HepG2 (cell line): ENCODE data around the gene RSL1D1. TPM values are rescaled to one million over a fixed set of nuclear protein-coding genes. Genes with fewer than 3 reads are reported as not detected.

Source experiments
- BRCA1 ChIP-seq: sonication (generic); formaldehyde crosslinking; IDR thresholded peaks from 2 replicates; pipeline ENCODE4 v1.4.0; 2020; ENCODE audit warnings: missing genetic modification reagents
- ELF1 ChIP-seq: sonication (generic); formaldehyde crosslinking; IDR thresholded peaks from 2 replicates; pipeline ENCODE4 v1.4.0; 2020; ENCODE audit warnings: missing genetic modification reagents
- GTF2F1 ChIP-seq: fragments of 150-350 bp; IDR thresholded peaks from 2 replicates; pipeline ENCODE4 v1.6.1; 2014; ENCODE audit warnings: low read length
- IRF2 ChIP-seq: IDR thresholded peaks from 2 replicates; pipeline ENCODE4 v1.6.1; 2018; ENCODE audit warnings: missing genetic modification reagents, missing compliant biosample characterization
- ISX ChIP-seq: sonication (generic); formaldehyde crosslinking; conservative IDR thresholded peaks from 2 replicates; pipeline ENCODE4 v1.5.0; 2020; ENCODE audit warnings: missing genetic modification reagents
- KLF9 ChIP-seq: IDR thresholded peaks from 2 replicates; pipeline ENCODE4 v1.6.1; 2016; ENCODE audit warnings: low read depth
- LRRFIP1 ChIP-seq: sonication (generic); formaldehyde crosslinking; conservative IDR thresholded peaks from 2 replicates; pipeline ENCODE4 v1.4.0; 2020; ENCODE audit warnings: missing genetic modification reagents
- PRMT3 ChIP-seq: sonication (generic); formaldehyde crosslinking; IDR thresholded peaks from 2 replicates; pipeline ENCODE4 v1.8.1; 2022; ENCODE audit warnings: low read depth, mild to moderate bottlenecking, moderate library complexity, missing genetic modification reagents, borderline replicate concordance
- SMC3 ChIP-seq: IDR thresholded peaks from 2 replicates; pipeline ENCODE4 v1.6.1; 2011; ENCODE audit warnings: low read length, improper control_type of control experiment
- TCF7 ChIP-seq: sonication (generic); IDR thresholded peaks from 2 replicates; pipeline ENCODE4 v1.6.1; 2016; ENCODE audit warnings: antibody characterized with exemption, low read depth
- ZBED4 ChIP-seq: sonication (generic); formaldehyde crosslinking; IDR thresholded peaks from 2 replicates; pipeline ENCODE4 v1.4.0; 2020; ENCODE audit warnings: missing genetic modification reagents, borderline replicate concordance
- ZBTB25 ChIP-seq: IDR thresholded peaks from 2 replicates; pipeline ENCODE4 v1.6.1; 2018; ENCODE audit warnings: missing genetic modification reagents
- ZNF101 ChIP-seq: sonication (generic); formaldehyde crosslinking; IDR thresholded peaks from 2 replicates; pipeline ENCODE4 v1.4.0; 2020; ENCODE audit warnings: mild to moderate bottlenecking, low read depth, missing genetic modification reagents, borderline replicate concordance
- ZNF230 ChIP-seq: sonication (generic); formaldehyde crosslinking; IDR thresholded peaks from 2 replicates; pipeline ENCODE4 v1.4.0; 2020; ENCODE audit warnings: mild to moderate bottlenecking, missing genetic modification reagents
- ZNF557 ChIP-seq: sonication (generic); formaldehyde crosslinking; IDR thresholded peaks from 2 replicates; pipeline ENCODE4 v1.4.0; 2020; ENCODE audit warnings: missing genetic modification reagents
- ZNF574 ChIP-seq: sonication (generic); formaldehyde crosslinking; IDR thresholded peaks from 2 replicates; pipeline ENCODE4 v1.4.0; 2020; ENCODE audit warnings: missing genetic modification reagents
- ZNF772 ChIP-seq: sonication (generic); formaldehyde crosslinking; IDR thresholded peaks from 2 replicates; pipeline ENCODE4 v1.5.0; 2020; ENCODE audit warnings: mild to moderate bottlenecking, missing genetic modification reagents
- polyA plus RNA-seq, 8 experiments: library from polyadenylated mRNA; depleted of rRNA in 3 of 8; stranded (reverse) in 7 of 8; unstranded in 1 of 8; fragments of >200 nt; fragmentation: Illumina TruSeq in 4 of 8; extraction: Trizol in 4 of 8; gene quantifications; 2 replicates each; pipeline versions ENCODE4 v1.2.1 to v1.2.3, GENCODE V29; 2011 to 2016; ENCODE audit warnings: low read depth in 4 of 8, missing spikeins in 1 of 8, mixed read lengths in 1 of 8; ENCODE audit not compliant: insufficient read depth in 1 of 8
- total RNA-seq, 5 experiments: library from RNA; depleted of rRNA; stranded (reverse); fragments of >200 nt; fragmentation: Illumina TruSeq; extraction: Trizol; gene quantifications; 2 replicates each; pipeline ENCODE4 v1.2.3, GENCODE V29; 2016; ENCODE audit warnings: low read depth in 1 of 5
- TF ChIP-seq, protein P1 (sequence below): sonication (generic); formaldehyde crosslinking; IDR thresholded peaks from 2 replicates; pipeline ENCODE4 v1.5.0; 2020; ENCODE audit warnings: mild to moderate bottlenecking, missing genetic modification reagents

RSL1D1 gene
- total and polyA plus RNA-seq, 2 of the 13 experiments (the other 11 are each of a cell fraction or from before 2014, with no cell fraction given) = 187 to 343 TPM

- TF ChIP-seq ZNF230 (CRISPR knock-in tag) (no peak), ZNF772 (CRISPR knock-in tag) (no peak), ZBTB25 (CRISPR knock-in tag) (no peak; the same call in 1 of the 2 replicates), BRCA1 (CRISPR knock-in tag) (no peak), TCF7 (no peak), SMC3 (peak; percentile 18; the same call in 1 of the 2 replicates), KLF9 (no peak), IRF2 (CRISPR knock-in tag) (no peak; the same call in 1 of the 2 replicates), ZNF101 (no peak), ZBED4 (CRISPR knock-in tag) (no peak), LRRFIP1 (no peak), PRMT3 (CRISPR knock-in tag) (no peak), ISX (CRISPR knock-in tag) (no peak), ELF1 (no peak), ZNF557 (no peak), ZNF574 (CRISPR knock-in tag) (no peak), GTF2F1 (no peak)
- TF ChIP-seq, protein P1, sequence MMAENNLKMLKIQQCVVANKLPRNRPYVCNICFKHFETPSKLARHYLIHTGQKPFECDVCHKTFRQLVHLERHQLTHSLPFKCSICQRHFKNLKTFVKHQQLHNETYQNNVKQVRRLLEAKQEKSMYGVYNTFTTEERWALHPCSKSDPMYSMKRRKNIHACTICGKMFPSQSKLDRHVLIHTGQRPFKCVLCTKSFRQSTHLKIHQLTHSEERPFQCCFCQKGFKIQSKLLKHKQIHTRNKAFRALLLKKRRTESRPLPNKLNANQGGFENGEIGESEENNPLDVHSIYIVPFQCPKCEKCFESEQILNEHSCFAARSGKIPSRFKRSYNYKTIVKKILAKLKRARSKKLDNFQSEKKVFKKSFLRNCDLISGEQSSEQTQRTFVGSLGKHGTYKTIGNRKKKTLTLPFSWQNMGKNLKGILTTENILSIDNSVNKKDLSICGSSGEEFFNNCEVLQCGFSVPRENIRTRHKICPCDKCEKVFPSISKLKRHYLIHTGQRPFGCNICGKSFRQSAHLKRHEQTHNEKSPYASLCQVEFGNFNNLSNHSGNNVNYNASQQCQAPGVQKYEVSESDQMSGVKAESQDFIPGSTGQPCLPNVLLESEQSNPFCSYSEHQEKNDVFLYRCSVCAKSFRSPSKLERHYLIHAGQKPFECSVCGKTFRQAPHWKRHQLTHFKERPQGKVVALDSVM = no peak
Observed at GRCh38 chr16:11833951-11834695, 17.2 kb downstream of the RSL1D1 start (continued).
